ENCODE data around the gene LRRIQ3. TPM values are rescaled to one million over a fixed set of nuclear protein-coding genes. Genes with fewer than 3 reads are reported as not detected.
"Not testable (repeated sequence)": the region's sequence is repeated elsewhere in the genome, so short reads cannot be mapped to it uniquely, and the experiment has no call there.

Gene LRRIQ3
- total and polyA plus RNA-seq, 2 of the 4 experiments (the other 2 are of a cell fraction), result 1.2 to 1.8 TPM

- no CpG with 5 or more reads among the region's 4 CpGs for WGBS, 2 experiments (ENCODE audit: extremely low coverage in 2 of 2, insufficient read length in 1 of 2)
- H2BK5ac ChIP-seq (ENCODE audit: low read depth, low read length, poor library complexity, severe bottlenecking); H3K9ac ChIP-seq (ENCODE audit: low read depth, low read length); H3K14ac ChIP-seq (replicated peaks; ENCODE audit: low read depth, low read length); H4K20me1 ChIP-seq (ENCODE audit: insufficient read depth, low read length); H3K4me3 ChIP-seq (ENCODE audit: insufficient read depth, low read depth, low read length); BruUV-seq (replicated peaks); H4K91ac ChIP-seq (ENCODE audit: insufficient read depth, low read depth, low read length); DNase-seq; H3K9me1 ChIP-seq (ENCODE audit: insufficient read depth, low read length); H3K23ac ChIP-seq (ENCODE audit: low read depth, low read length); H3K18ac ChIP-seq (ENCODE audit: low read depth, low read length); H3K9me3 ChIP-seq (ENCODE audit: control insufficient read depth, insufficient read depth, low read length); H2AK9ac ChIP-seq (replicated peaks; ENCODE audit: low read depth, low read length, poor library complexity); H3K27ac ChIP-seq (ENCODE audit: insufficient read depth, low read length); H2BK15ac ChIP-seq (ENCODE audit: low read depth, low read length); H2AK5ac ChIP-seq (ENCODE audit: low read depth, low read length); ATAC-seq (ENCODE audit: low read depth); intact Hi-C loops (cut with micrococcal nuclease); H3K36me3 ChIP-seq (ENCODE audit: control insufficient read depth, insufficient read depth, low read length); in situ Hi-C loops (cut with MboI; ENCODE audit: low sequenced_read_pairs); H3K27me3 ChIP-seq (ENCODE audit: control insufficient read depth, insufficient read depth, low read length); H3K79me1 ChIP-seq (ENCODE audit: low read depth in 1 of 2, low read length in 2 of 2); H3K4me2 ChIP-seq (ENCODE audit: low read depth, low read length); H2BK120ac ChIP-seq (ENCODE audit: low read depth, low read length); H3K4ac ChIP-seq (ENCODE audit: low read depth, low read length); H4K5ac ChIP-seq (ENCODE audit: low read depth, low read length); H3K56ac ChIP-seq (ENCODE audit: extremely low read depth, insufficient read depth, low read length); H4K8ac ChIP-seq (ENCODE audit: low read depth in 2 of 2, low read length in 2 of 2); dilution Hi-C loops (cut with HindIII; ENCODE audit: low sequenced_read_pairs, unreplicated experiment); POLR2A ChIA-PET (ENCODE audit: unreplicated experiment); H2BK20ac ChIP-seq (ENCODE audit: low read depth, low read length); CTCF ChIA-PET; H3K4me1 ChIP-seq (ENCODE audit: control insufficient read depth, insufficient read depth, low read length); H2AFZ ChIP-seq (replicated peaks; ENCODE audit: low read length, poor library complexity): not testable (repeated sequence)
These were observed 80.6 kb downstream of the LRRIQ3 start for GRCh38 chr1:74117370-74117769.
